Activated naive CD8-positive, alpha-beta T cell treated with anti-CD3 and anti-CD28 coated beads, Interleukin-2, amount 50 U/mL, for 24 hours (primary cell): ENCODE measurements around the gene CHCHD2.
"Not testable (repeated sequence)": the region's sequence is repeated elsewhere in the genome, so short reads cannot be mapped to it uniquely, and the experiment has no call there.

Experiments used
- ATAC-seq: fragments of 150-1000 bp; cut with Tn5 transposase; one replicate; pipeline ENCODE4 v1.10.0; 2021
- DNase-seq: peaks from one replicate; pipeline ENCODE4 v3.0.0; 2021
- H3K27ac Mint-ChIP-seq: one replicate; pipeline ENCODE4 v1.8.0; 2021; ENCODE audit warnings: mild to moderate bottlenecking, mixed read lengths
- H3K27me3 Mint-ChIP-seq: one replicate; pipeline ENCODE4 v1.8.0; 2021; ENCODE audit warnings: mixed read lengths
- H3K36me3 Mint-ChIP-seq: one replicate; pipeline ENCODE4 v1.8.0; 2021; ENCODE audit warnings: low read depth, mixed read lengths
- H3K4me1 Mint-ChIP-seq: one replicate; pipeline ENCODE4 v1.8.0; 2021; ENCODE audit warnings: mixed read lengths
- H3K4me3 Mint-ChIP-seq: one replicate; pipeline ENCODE4 v1.8.0; 2021; ENCODE audit warnings: mild to moderate bottlenecking, moderate library complexity, mixed read lengths
- H3K9me3 Mint-ChIP-seq: one replicate; pipeline ENCODE4 v1.8.0; 2021; ENCODE audit warnings: mixed read lengths

CHCHD2 gene, protein sequence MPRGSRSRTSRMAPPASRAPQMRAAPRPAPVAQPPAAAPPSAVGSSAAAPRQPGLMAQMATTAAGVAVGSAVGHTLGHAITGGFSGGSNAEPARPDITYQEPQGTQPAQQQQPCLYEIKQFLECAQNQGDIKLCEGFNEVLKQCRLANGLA

DNA sequence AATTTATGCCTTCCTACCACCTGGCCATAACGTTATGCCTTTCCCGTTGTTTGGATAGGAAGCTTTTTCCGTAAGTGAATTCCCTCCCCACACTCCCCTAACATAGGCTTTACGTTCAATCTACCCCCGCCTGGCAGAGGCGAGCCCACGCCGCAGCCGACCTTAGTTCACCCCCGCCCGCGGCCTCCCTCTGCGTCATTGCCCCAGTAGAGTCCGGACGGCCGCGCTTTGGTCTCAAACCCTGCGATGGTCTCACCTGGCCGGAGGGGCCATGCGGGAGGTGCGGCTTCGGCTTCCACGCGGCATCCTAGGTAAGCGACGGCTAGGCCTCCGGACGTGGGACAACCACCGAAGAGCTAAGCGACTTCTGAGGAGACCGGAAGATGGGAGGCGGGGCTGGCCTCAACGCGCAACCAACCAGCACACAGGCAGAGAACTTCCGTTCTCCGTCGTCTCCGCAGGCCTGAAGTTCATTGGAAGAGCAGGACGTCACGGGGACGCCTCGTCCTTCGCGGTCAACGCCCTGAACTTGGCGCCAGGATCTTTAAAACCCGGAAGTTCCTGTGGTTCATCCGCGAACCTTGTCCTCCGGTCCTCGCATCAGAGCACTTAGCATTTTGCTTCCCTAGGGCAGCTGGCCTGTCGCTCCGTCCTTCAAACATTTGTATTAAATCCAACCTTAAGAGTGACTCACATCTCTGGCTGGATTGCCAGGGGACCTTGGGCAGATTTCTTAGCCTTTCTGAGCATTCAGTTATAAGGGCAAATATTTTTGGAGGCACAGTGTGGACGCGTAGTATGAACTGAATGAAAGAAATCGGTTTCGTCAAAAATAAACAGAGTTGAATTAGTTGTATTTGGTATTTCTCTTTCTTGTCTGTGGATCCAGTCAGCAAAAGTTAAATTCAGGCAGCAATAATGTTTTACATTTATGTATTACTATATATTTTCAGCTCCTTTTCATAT lies at the start of gene CHCHD2:
TSS of gene CHCHD2 (minus strand) at position 369 of the 966 bp plus-strand sequence. CDS start at position 306, 63 bp downstream.
- peak; percentile 98 for ATAC-seq
- peak within 1 kb of the TSS; percentile 97 for H3K4me3 Mint-ChIP-seq
- peak; percentile 89 for DNase-seq
- peak within 1 kb of the TSS; percentile 97 for H3K27ac Mint-ChIP-seq
- peaks cover 39% of the 10 kb centered on the region for H3K4me1 Mint-ChIP-seq
- H3K9me3 Mint-ChIP-seq: peaks cover 21% of the 10 kb centered on the region
- H3K36me3 Mint-ChIP-seq: peaks cover 53% of the 10 kb centered on the region
- peaks cover 1% of the 10 kb centered on the region for H3K27me3 Mint-ChIP-seq

DNA sequence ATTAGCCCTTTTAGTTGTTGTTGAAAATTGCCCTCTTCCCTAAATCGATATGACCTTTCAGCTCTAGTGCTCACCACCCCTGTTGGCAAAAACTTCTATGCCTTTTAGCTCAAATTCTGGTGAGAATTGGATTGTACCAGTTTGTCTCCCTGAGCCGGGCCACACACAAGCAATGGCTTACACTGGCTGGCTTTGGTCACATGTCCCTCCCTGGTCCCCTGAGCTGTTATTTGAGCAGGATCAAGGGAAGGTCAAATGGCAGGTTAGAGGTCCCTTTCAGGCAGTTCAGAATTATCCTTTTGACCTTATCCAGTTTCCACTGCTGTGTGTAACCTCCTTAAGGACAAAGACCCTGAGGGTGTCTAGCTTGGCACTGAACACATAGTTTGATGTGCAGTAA lies 24.8 kb upstream of the CHCHD2 start:
- not testable (repeated sequence) for H3K4me3 Mint-ChIP-seq, H3K36me3 Mint-ChIP-seq, H3K4me1 Mint-ChIP-seq, H3K27ac Mint-ChIP-seq, ATAC-seq, DNase-seq, H3K27me3 Mint-ChIP-seq, H3K9me3 Mint-ChIP-seq

DNA sequence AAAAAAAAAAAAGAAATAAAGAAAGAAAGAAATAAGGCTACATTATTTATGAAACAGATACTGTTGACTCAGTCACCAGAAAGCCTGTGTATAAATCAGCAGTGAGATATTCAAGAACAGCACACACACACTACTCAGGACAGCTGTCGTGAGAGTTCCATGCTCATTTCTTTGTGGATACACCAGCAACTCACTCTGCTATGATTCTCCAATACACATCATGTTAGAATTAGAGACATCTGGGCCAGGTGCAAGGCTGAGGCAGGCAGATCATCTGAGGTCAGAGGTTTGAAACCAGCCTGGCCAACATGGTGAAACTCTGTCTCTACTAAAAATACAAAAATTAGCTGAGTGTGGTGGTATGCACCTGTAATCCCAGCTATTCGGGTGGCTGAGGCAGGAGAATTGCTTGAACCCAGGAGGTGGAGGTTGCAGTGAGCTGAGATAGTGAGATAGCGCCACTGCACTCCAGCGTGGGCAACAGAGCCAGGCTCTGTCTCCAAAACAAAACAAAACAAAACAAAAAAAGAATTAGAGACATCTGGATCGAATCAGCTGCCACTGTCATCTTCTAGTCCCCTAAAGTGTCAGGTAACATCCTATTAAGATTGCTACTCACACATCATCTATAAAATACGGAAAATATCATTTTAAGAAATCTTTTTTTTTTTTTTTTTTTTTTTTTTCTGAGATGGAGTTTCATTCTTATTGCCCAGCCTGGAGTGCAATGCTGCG lies 21.1 kb upstream of the CHCHD2 start:
- DNase-seq (no peak), ATAC-seq (no peak)
- Mint-ChIP-seq H3K36me3 (no peaks in the 10 kb centered on the region), H3K27ac (no peak overlapping the region), H3K9me3 (no peaks in the 10 kb centered on the region), H3K4me3 (no peak overlapping the region), H3K4me1 (no peaks in the 10 kb centered on the region), H3K27me3 (no peaks in the 10 kb centered on the region)

DNA sequence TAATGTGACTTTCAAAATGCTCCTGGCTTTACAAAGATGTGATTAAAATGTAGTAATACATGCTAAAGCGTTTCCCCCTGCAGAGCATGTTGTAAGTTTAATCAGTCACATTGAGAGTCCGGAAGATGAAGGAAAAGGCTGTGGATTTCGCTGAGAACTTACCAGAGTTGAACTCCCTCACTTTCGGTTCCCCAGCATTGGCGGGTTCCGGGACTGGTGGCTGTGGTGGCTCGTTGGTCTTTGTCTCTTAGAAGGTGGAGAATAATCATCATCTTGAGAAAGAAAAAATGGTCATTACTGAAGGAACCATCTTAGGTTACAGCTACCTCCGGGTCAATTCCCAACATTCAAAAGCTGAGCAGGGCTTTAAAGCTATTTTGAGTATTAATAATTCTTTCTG lies 19.6 kb upstream of the CHCHD2 start:
- no peak for ATAC-seq
- Mint-ChIP-seq H3K27me3 (no peaks in the 10 kb centered on the region), H3K27ac (no peak overlapping the region), H3K4me1 (no peaks in the 10 kb centered on the region), H3K4me3 (no peak overlapping the region), H3K9me3 (no peaks in the 10 kb centered on the region), H3K36me3 (no peaks in the 10 kb centered on the region)
- no peak for DNase-seq

DNA sequence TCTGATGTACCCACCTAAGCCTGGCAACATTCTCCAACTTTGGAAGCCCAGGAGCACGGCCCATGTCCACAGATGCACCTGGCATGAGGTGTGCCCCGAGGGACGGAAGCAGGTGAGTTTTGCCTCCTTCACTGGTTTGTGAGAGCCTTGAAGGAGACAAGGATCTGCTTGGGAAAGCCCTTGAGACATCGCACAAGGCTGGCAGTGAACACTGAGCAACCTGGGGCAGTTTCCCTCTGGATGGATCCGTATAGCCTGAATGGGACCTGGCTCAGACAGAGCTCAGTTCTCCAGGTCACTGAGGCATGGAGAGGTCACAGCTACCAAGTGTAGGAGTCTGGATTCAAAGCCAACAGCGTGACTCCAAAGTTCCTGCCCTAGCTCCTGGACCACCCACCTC lies 18.7 kb upstream of the CHCHD2 start:
- H3K27me3 Mint-ChIP-seq: no peaks in the 10 kb centered on the region
- DNase-seq (no peak), ATAC-seq (no peak)
- H3K4me1 Mint-ChIP-seq: no peaks in the 10 kb centered on the region
- H3K4me3 Mint-ChIP-seq: no peak overlapping the region
- H3K27ac Mint-ChIP-seq: no peak overlapping the region
- H3K36me3 Mint-ChIP-seq: no peaks in the 10 kb centered on the region
- H3K9me3 Mint-ChIP-seq: no peaks in the 10 kb centered on the region

DNA sequence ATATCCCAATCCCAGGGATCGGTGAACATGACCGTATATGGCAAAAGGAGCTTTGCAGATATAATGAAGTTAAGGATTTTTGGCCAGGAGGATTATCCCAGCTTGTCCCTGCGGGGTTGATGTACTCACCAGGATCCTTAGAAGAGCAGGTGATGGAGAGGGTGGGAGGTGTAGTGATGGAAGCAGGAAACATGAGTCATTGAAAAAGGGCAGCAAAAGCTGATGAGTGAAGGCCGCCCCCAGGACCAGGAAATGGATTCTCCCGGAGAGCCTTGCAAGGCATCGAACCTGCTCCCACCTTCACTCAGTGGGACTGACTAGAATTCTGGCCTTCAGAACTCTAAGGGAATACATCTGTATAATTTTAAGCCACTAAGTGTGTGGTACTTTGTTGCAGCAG lies 15.2 kb upstream of the CHCHD2 start:
- DNase-seq: no peak
- Mint-ChIP-seq H3K36me3 (no peaks in the 10 kb centered on the region), H3K27me3 (peaks cover 12% of the 10 kb centered on the region), H3K4me1 (no peaks in the 10 kb centered on the region), H3K4me3 (no peak overlapping the region), H3K27ac (no peak overlapping the region), H3K9me3 (no peaks in the 10 kb centered on the region)
- no peak for ATAC-seq

DNA sequence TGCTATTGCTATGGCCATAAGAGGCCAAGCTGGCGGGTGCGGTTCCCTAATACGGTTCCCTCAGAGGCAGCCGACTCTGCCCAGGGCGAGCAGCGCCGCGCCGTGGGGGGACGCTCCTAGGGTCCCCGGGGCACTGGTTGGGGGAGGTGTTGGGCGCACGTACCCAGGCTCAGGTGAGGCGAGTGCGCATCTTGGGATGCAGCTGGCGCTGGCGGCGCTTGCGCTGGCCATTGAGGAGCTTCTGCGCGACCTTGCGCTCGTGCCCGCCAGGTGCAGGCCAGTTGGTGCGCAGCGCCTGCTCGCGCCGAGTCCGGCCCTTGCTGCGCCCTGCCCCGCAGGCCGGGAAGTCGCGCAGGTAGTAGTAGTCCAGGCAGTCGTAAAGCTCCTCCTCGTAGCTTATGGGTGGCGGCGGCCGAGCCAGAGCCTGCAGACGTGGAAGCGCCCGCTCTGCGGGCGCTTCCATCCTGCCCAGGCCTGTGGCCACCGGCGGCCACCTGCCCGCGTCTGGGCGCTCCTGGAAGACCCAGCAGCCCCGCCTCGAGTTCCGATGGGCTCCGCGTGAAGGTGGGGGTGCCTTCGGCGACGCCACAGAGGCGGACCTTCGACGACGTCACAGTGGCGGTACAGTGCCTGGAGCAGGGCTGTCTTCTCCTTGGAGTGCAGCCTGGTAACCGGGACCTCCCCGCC lies 9.7 kb upstream of the CHCHD2 start, which contains the start of gene NUPR2:
TSS of gene NUPR2 (minus strand) at position 566 of the 687 bp plus-strand sequence. CDS start at position 463, 103 bp downstream.
- DNase-seq (no peak), ATAC-seq (no peak)
- H3K36me3 Mint-ChIP-seq: no peaks in the 10 kb centered on the region
- no peaks in the 10 kb centered on the region for H3K4me1 Mint-ChIP-seq
- no peak within 1 kb of the TSS for H3K4me3 Mint-ChIP-seq
- H3K9me3 Mint-ChIP-seq: no peaks in the 10 kb centered on the region
- H3K27ac Mint-ChIP-seq: no peak within 1 kb of the TSS
- peaks cover 14% of the 10 kb centered on the region for H3K27me3 Mint-ChIP-seq

DNA sequence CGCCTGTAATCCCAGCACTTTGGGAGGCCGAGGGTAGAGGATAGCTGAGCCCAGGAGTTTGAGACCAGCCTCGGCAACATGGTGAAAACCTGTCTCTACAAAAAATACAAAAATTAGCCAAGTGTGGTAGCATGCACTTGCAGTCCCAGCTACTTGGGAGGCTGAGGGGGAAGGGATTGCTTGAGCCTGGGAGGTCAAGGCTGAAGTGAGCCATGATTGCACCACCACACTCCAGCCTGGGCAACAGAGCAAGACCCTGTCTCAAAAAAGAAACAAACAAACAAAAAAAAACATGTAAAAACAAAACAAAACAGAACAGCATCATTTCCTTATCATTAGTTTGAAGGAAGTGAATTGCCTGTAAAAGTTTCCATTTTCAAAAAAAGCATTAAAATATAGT lies 6.0 kb upstream of the CHCHD2 start:
- H3K27ac Mint-ChIP-seq: not testable (repeated sequence)

DNA sequence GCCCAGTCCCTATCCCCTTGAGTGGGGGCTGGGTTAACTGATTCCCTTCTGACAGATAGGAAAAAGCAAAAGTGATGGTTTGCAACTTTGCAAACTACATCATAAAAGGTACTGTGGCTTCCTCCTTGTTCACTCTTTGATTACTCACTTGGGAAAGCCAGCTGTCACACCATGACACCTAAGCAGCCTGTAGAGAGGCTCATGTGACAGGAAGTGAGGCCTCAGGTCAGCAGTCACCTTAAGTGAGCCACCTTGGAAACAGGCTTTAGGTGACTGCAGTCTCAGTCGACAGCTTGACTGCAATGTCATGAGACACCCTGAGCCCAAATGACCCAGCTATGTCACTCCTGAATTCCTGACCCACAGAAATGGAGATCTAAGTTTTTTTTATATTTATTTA lies 4.3 kb upstream of the CHCHD2 start:
- peaks cover 20% of the 10 kb centered on the region for H3K36me3 Mint-ChIP-seq
- ATAC-seq (no peak), DNase-seq (no peak)
- H3K9me3 Mint-ChIP-seq: peaks cover 21% of the 10 kb centered on the region
- no peak overlapping the region for H3K27ac Mint-ChIP-seq
- peaks cover 1% of the 10 kb centered on the region for H3K27me3 Mint-ChIP-seq
- H3K4me3 Mint-ChIP-seq: no peak overlapping the region
- H3K4me1 Mint-ChIP-seq: peaks cover 19% of the 10 kb centered on the region

More for the DNA sequence above, 6.0 kb upstream of the CHCHD2 start:
- H3K9me3 Mint-ChIP-seq: peaks cover 13% of the 10 kb centered on the region
- not testable (repeated sequence) for H3K27me3 Mint-ChIP-seq, H3K4me3 Mint-ChIP-seq, H3K4me1 Mint-ChIP-seq, ATAC-seq, H3K36me3 Mint-ChIP-seq, DNase-seq

DNA sequence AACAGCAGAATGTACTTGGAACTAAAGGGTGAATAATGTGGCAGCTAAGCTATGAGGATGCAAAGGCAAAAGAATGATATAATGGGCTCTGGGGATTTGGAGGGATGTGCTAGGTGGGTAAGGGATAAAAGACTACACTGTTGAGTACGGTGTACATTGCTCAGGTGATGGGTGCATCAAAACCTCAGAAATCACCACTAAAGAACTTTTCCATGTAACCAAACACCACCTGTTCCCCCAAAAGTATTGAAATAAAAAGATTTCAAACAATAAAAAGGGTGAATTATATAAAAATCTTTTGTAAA lies 1.6 kb upstream of the CHCHD2 start:
- peaks cover 21% of the 10 kb centered on the region for H3K9me3 Mint-ChIP-seq
- H3K27ac Mint-ChIP-seq: peak overlapping the region; percentile 97
- ATAC-seq: no peak
- H3K4me3 Mint-ChIP-seq: peak overlapping the region; percentile 59
- H3K27me3 Mint-ChIP-seq: peaks cover 1% of the 10 kb centered on the region
- H3K4me1 Mint-ChIP-seq: peaks cover 36% of the 10 kb centered on the region
- peaks cover 41% of the 10 kb centered on the region for H3K36me3 Mint-ChIP-seq
- DNase-seq: no peak

DNA sequence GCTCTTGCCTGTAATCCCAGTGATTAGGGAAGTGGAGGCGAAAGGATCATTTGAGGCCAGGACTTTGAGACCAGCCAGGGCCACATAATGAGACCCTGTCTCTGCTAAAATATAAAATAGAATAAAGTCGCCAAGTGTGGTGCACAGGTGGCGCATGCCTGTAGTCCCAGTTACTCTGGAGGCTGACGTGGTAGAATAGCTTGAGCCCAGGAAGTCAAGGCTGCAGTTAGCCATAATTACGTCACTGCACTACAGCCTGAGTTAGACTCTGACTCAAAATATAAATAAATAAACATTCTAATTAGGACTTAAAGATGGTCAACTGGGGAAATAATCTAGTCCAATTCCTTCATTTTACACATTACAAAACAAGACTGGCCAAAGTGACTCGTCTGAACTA lies 768 bp downstream of the CHCHD2 start:
- peaks cover 21% of the 10 kb centered on the region for H3K9me3 Mint-ChIP-seq
- no peak for ATAC-seq
- peaks cover 1% of the 10 kb centered on the region for H3K27me3 Mint-ChIP-seq
- DNase-seq: peak; percentile 16
- peaks cover 39% of the 10 kb centered on the region for H3K4me1 Mint-ChIP-seq
- peaks cover 62% of the 10 kb centered on the region for H3K36me3 Mint-ChIP-seq
- H3K27ac Mint-ChIP-seq: peak overlapping the region; percentile 97
- H3K4me3 Mint-ChIP-seq: peak overlapping the region; percentile 97

DNA sequence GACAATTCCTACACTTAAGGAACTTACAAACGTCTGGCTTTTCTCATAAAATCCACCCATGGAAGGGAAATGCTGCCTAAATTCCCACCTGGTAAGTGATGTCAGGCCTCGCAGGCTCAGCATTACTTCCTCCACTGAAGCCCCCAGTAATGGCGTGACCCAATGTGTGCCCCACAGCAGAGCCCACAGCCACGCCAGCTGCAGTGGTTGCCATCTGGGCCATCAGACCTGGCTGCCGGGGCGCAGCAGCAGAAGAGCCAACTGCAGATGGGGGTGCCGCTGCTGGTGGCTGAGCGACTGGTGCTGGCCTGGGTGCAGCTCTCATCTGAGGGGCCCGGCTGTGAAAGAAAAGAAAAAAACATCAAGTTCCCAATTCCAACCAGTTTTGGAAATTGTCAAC lies 2.1 kb downstream of the CHCHD2 start:
- Mint-ChIP-seq H3K36me3 (peaks cover 72% of the 10 kb centered on the region), H3K4me1 (peaks cover 38% of the 10 kb centered on the region), H3K4me3 (peak overlapping the region; percentile 97), H3K9me3 (peaks cover 21% of the 10 kb centered on the region), H3K27ac (peak overlapping the region; percentile 61)
- not testable (repeated sequence) for H3K27me3 Mint-ChIP-seq, DNase-seq, ATAC-seq

DNA sequence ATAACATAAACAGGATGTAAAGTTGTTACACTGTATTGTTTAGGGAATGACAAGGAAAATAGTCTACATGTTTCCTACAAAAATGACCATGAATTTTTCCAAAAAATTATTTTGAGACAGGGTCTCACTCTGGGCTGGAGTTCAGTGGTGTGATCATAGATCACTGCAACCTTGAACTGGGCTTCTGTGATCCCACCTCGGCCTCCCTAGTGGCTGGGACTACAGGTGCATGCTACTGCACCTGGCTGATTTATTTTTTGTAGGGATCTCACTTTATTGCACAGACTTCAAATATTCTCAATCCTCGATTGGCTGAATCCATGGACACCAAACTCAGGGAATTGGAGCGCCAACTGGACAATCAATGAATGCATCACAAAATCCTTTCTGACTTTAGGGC lies 6.6 kb downstream of the CHCHD2 start:
- Mint-ChIP-seq H3K4me3 (no peak overlapping the region), H3K27me3 (no peaks in the 10 kb centered on the region), H3K36me3 (peaks cover 49% of the 10 kb centered on the region), H3K4me1 (peaks cover 12% of the 10 kb centered on the region), H3K9me3 (no peaks in the 10 kb centered on the region), H3K27ac (no peak overlapping the region)
- ATAC-seq (no peak), DNase-seq (no peak)
